HEK293 (cell line): ENCODE measurements around the gene SYNCRIP.

Experiments used
- BCL11B ChIP-seq: fragments of 450-650 bp; formaldehyde crosslinking; IDR thresholded peaks from 2 replicates; pipeline ENCODE4 v1.5.1; 2016; ENCODE audit warnings: low read depth, missing biosample characterization, missing genetic modification characterization
- FEZF1 ChIP-seq: fragments of 450-650 bp; formaldehyde crosslinking; IDR thresholded peaks from 2 replicates; pipeline ENCODE4 v1.5.1; 2016; ENCODE audit warnings: missing biosample characterization, missing genetic modification characterization
- GFI1B ChIP-seq: fragments of 450-650 bp; formaldehyde crosslinking; IDR thresholded peaks from 2 replicates; pipeline ENCODE4 v1.5.1; 2016; ENCODE audit warnings: missing biosample characterization, missing genetic modification characterization
- KLF8 ChIP-seq: fragments of 450-650 bp; formaldehyde crosslinking; IDR thresholded peaks from 2 replicates; pipeline ENCODE4 v1.5.1; 2016; ENCODE audit warnings: missing biosample characterization, missing genetic modification characterization
- MYNN ChIP-seq: fragments of 450-650 bp; formaldehyde crosslinking; IDR thresholded peaks from 2 replicates; pipeline ENCODE4 v1.5.1; 2016; ENCODE audit warnings: missing biosample characterization, missing genetic modification characterization, borderline replicate concordance
- YY1 ChIP-seq: fragments of 450-650 bp; formaldehyde crosslinking; IDR thresholded peaks from 2 replicates; pipeline ENCODE4 v1.5.1; 2018; ENCODE audit warnings: missing biosample characterization, missing genetic modification characterization
- ZBTB21 ChIP-seq: fragments of 450-650 bp; formaldehyde crosslinking; IDR thresholded peaks from 2 replicates; pipeline ENCODE4 v1.5.1; 2017; ENCODE audit warnings: missing biosample characterization, missing genetic modification characterization
- ZBTB49 ChIP-seq: fragments of 450-650 bp; formaldehyde crosslinking; IDR thresholded peaks from 2 replicates; pipeline ENCODE4 v1.5.1; 2016; ENCODE audit warnings: missing biosample characterization, missing genetic modification characterization, low read depth
- ZBTB6 ChIP-seq: fragments of 450-650 bp; formaldehyde crosslinking; IDR thresholded peaks from 2 replicates; pipeline ENCODE4 v1.5.1; 2017; ENCODE audit warnings: missing biosample characterization, missing genetic modification characterization
- ZBTB8A ChIP-seq: fragments of 450-650 bp; formaldehyde crosslinking; IDR thresholded peaks from 2 replicates; pipeline ENCODE4 v1.5.1; 2016; ENCODE audit warnings: missing biosample characterization, missing genetic modification characterization
- ZNF10 ChIP-seq: fragments of 450-650 bp; formaldehyde crosslinking; IDR thresholded peaks from 2 replicates; pipeline ENCODE4 v1.5.1; 2017; ENCODE audit warnings: missing biosample characterization, missing genetic modification characterization
- ZNF112 ChIP-seq: fragments of 450-650 bp; formaldehyde crosslinking; IDR thresholded peaks from 2 replicates; pipeline ENCODE4 v1.5.0; 2017; ENCODE audit warnings: missing biosample characterization, missing genetic modification characterization
- ZNF114 ChIP-seq: fragments of 450-650 bp; formaldehyde crosslinking; IDR thresholded peaks from 2 replicates; pipeline ENCODE4 v1.5.0; 2017; ENCODE audit warnings: missing biosample characterization, missing genetic modification characterization
- ZNF133 ChIP-seq: fragments of 450-650 bp; formaldehyde crosslinking; IDR thresholded peaks from 2 replicates; pipeline ENCODE4 v1.5.1; 2016; ENCODE audit warnings: missing biosample characterization, missing genetic modification characterization
- ZNF138 ChIP-seq: fragments of 450-650 bp; formaldehyde crosslinking; IDR thresholded peaks from 2 replicates; pipeline ENCODE4 v1.5.1; 2016; ENCODE audit warnings: missing biosample characterization, missing genetic modification characterization, borderline replicate concordance
- ZNF155 ChIP-seq: fragments of 450-650 bp; formaldehyde crosslinking; IDR thresholded peaks from 2 replicates; pipeline ENCODE4 v1.5.1; 2016; ENCODE audit warnings: missing biosample characterization, missing genetic modification characterization
- ZNF24 ChIP-seq: fragments of 450-650 bp; formaldehyde crosslinking; IDR thresholded peaks from 2 replicates; pipeline ENCODE4 v1.5.1; 2016; ENCODE audit warnings: missing biosample characterization, missing genetic modification characterization
- ZNF394 ChIP-seq: fragments of 450-650 bp; formaldehyde crosslinking; IDR thresholded peaks from 2 replicates; pipeline ENCODE4 v1.5.1; 2016; ENCODE audit warnings: missing biosample characterization, missing genetic modification characterization, mild to moderate bottlenecking, moderate library complexity, borderline replicate concordance
- ZNF433 ChIP-seq: fragments of 450-650 bp; formaldehyde crosslinking; IDR thresholded peaks from 2 replicates; pipeline ENCODE4 v1.5.1; 2016; ENCODE audit warnings: missing biosample characterization, missing genetic modification characterization, low read depth
- ZNF530 ChIP-seq: fragments of 450-650 bp; formaldehyde crosslinking; IDR thresholded peaks from 2 replicates; pipeline ENCODE4 v1.5.1; 2016; ENCODE audit warnings: low read depth, missing biosample characterization, missing genetic modification characterization
- ZNF585B ChIP-seq: fragments of 450-650 bp; formaldehyde crosslinking; IDR thresholded peaks from 2 replicates; pipeline ENCODE4 v1.5.1; 2016; ENCODE audit warnings: missing biosample characterization, missing genetic modification characterization
- ZNF596 ChIP-seq: fragments of 450-650 bp; IDR thresholded peaks from 2 replicates; pipeline ENCODE4 v1.5.0; 2018; ENCODE audit warnings: missing biosample characterization, mild to moderate bottlenecking, missing genetic modification characterization, moderate library complexity
- ZNF600 ChIP-seq: fragments of 450-650 bp; formaldehyde crosslinking; IDR thresholded peaks from 2 replicates; pipeline ENCODE4 v1.5.1; 2016; ENCODE audit warnings: missing biosample characterization, missing genetic modification characterization
- ZNF785 ChIP-seq: fragments of 450-650 bp; formaldehyde crosslinking; IDR thresholded peaks from 2 replicates; pipeline ENCODE4 v1.5.1; 2016; ENCODE audit warnings: missing biosample characterization, missing genetic modification characterization
- TF ChIP-seq, protein P1 (sequence below): fragments of 450-650 bp; formaldehyde crosslinking; IDR thresholded peaks from 2 replicates; pipeline ENCODE4 v1.5.1; 2016; ENCODE audit warnings: missing biosample characterization, missing genetic modification characterization
- TF ChIP-seq, protein P2 (sequence below): fragments of 450-650 bp; formaldehyde crosslinking; IDR thresholded peaks from 2 replicates; pipeline ENCODE4 v1.5.1; 2016; ENCODE audit warnings: missing biosample characterization, missing genetic modification characterization
- TF ChIP-seq, protein P3 (sequence below): fragments of 450-650 bp; formaldehyde crosslinking; IDR thresholded peaks from 2 replicates; pipeline ENCODE4 v1.5.1; 2016; ENCODE audit warnings: missing biosample characterization, missing genetic modification characterization

Gene SYNCRIP

GRCh38 chr6:85594197-85594930 lies 48.3 kb downstream of the SYNCRIP start (continued):
- TF ChIP-seq ZNF155 (no peak), ZBTB21 (tag by site-specific recombination) (no peak), ZNF133 (no peak), ZNF600 (no peak; the same call in 1 of the 2 replicates), ZBTB6 (tag by site-specific recombination) (no peak), ZNF24 (tag by site-specific recombination) (no peak), ZBTB8A (tag by site-specific recombination) (no peak), ZNF530 (no peak), ZNF10 (no peak), YY1 (tag by site-specific recombination) (no peak; the same call in 1 of the 2 replicates), GFI1B (tag by site-specific recombination) (no peak), FEZF1 (tag by site-specific recombination) (no peak), ZNF112 (tag by site-specific recombination) (no peak), ZNF394 (no peak), MYNN (tag by site-specific recombination) (no peak), ZNF114 (tag by site-specific recombination) (no peak), ZNF785 (no peak), ZBTB49 (tag by site-specific recombination) (no peak), ZNF585B (tag by site-specific recombination) (no peak), KLF8 (tag by site-specific recombination) (no peak; the same call in 1 of the 2 replicates), ZNF138 (no peak), BCL11B (tag by site-specific recombination) (no peak), ZNF596 (tag by site-specific recombination) (no peak), ZNF433 (tag by site-specific recombination) (no peak)
- TF ChIP-seq, protein P1, sequence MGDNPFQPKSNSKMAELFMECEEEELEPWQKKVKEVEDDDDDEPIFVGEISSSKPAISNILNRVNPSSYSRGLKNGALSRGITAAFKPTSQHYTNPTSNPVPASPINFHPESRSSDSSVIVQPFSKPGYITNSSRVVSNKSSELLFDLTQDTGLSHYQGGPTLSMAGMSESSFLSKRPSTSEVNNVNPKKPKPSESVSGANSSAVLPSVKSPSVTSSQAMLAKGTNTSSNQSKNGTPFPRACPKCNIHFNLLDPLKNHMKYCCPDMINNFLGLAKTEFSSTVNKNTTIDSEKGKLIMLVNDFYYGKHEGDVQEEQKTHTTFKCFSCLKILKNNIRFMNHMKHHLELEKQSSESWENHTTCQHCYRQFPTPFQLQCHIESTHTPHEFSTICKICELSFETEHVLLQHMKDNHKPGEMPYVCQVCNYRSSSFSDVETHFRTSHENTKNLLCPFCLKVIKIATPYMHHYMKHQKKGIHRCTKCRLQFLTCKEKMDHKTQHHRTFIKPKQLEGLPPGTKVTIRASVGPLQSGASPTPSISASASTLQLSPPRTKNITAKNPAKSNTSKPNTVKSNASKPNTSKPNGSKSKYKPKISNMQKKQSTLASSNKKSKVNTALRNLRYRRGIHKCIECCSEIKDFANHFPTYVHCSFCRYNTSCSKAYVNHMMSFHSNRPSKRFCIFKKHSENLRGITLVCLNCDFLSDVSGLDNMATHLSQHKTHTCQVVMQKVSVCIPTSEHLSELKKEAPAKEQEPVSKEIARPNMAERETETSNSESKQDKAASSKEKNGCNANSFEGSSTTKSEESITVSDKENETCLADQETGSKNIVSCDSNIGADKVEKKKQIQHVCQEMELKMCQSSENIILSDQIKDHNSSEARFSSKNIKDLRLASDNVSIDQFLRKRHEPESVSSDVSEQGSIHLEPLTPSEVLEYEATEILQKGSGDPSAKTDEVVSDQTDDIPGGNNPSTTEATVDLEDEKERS (tag by site-specific recombination) = no peak
- TF ChIP-seq, protein P2, sequence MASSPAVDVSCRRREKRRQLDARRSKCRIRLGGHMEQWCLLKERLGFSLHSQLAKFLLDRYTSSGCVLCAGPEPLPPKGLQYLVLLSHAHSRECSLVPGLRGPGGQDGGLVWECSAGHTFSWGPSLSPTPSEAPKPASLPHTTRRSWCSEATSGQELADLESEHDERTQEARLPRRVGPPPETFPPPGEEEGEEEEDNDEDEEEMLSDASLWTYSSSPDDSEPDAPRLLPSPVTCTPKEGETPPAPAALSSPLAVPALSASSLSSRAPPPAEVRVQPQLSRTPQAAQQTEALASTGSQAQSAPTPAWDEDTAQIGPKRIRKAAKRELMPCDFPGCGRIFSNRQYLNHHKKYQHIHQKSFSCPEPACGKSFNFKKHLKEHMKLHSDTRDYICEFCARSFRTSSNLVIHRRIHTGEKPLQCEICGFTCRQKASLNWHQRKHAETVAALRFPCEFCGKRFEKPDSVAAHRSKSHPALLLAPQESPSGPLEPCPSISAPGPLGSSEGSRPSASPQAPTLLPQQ = no peak
- TF ChIP-seq, protein P3, sequence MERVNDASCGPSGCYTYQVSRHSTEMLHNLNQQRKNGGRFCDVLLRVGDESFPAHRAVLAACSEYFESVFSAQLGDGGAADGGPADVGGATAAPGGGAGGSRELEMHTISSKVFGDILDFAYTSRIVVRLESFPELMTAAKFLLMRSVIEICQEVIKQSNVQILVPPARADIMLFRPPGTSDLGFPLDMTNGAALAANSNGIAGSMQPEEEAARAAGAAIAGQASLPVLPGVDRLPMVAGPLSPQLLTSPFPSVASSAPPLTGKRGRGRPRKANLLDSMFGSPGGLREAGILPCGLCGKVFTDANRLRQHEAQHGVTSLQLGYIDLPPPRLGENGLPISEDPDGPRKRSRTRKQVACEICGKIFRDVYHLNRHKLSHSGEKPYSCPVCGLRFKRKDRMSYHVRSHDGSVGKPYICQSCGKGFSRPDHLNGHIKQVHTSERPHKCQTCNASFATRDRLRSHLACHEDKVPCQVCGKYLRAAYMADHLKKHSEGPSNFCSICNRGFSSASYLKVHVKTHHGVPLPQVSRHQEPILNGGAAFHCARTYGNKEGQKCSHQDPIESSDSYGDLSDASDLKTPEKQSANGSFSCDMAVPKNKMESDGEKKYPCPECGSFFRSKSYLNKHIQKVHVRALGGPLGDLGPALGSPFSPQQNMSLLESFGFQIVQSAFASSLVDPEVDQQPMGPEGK = peak; percentile 50; the same call in 1 of the 2 replicates
